Astrocyte (in vitro differentiated cells and primary cell): Measurements from ENCODE around the gene TMEM132A.

ENCODE experiments used
- CTCF ChIP-seq: IDR thresholded peaks from 2 replicates; pipeline ENCODE4 v1.5.1; 2011; ENCODE audit warnings: low read depth, mild to moderate bottlenecking, inconsistent platforms, low read length, moderate library complexity; ENCODE audit not compliant: insufficient read depth
- EZH2 ChIP-seq: IDR thresholded peaks from 2 replicates; pipeline ENCODE4 v1.6.1; 2012; ENCODE audit warnings: mild to moderate bottlenecking, low read length, inconsistent platforms; ENCODE audit not compliant: insufficient read depth

- TF ChIP-seq CTCF, result no peak
- TF ChIP-seq EZH2, result no peak
Measured at GRCh38 chr11:60944490-60945294, 20.4 kb downstream of the TMEM132A start.
